Activated CD8-positive, alpha-beta T cell treated with anti-CD3 and anti-CD28 coated beads for 36 hours (primary cell): ENCODE measurements around the gene RPL10. TPM values are rescaled to one million over a fixed set of nuclear protein-coding genes. Genes with fewer than 3 reads are reported as not detected.

Source experiments
- ATAC-seq: fragments of 200-7000 bp; cut with Tn5 transposase; one replicate; pipeline ENCODE4 v1.10.0; 2021; ENCODE audit warnings: mild to moderate bottlenecking, moderate library complexity
- CTCF ChIA-PET: fragments of 350-600 bp; sonication (Branson Sonifier 250); formaldehyde crosslinking; loops from one replicate; lab custom pipeline; 2021; ENCODE audit warnings: antibody characterized with exemption; lab: Charles Lee
- POLR2A ChIA-PET: fragments of 350-600 bp; sonication (Branson Sonifier 250); formaldehyde crosslinking; loops from one replicate; lab custom pipeline; 2021; ENCODE audit warnings: antibody characterized with exemption; lab: Charles Lee
- DNase-seq: peaks from one replicate; pipeline ENCODE4 v3.0.0-alpha.2; 2020
- H3K27ac Mint-ChIP-seq: one replicate; pipeline ENCODE4 v1.8.0; 2021; ENCODE audit warnings: mild to moderate bottlenecking, mixed read lengths
- H3K27me3 Mint-ChIP-seq: one replicate; pipeline ENCODE4 v1.8.0; 2021; ENCODE audit warnings: mixed read lengths
- H3K36me3 Mint-ChIP-seq: one replicate; pipeline ENCODE4 v1.8.0; 2021; ENCODE audit warnings: low read depth, mixed read lengths
- H3K4me1 Mint-ChIP-seq: one replicate; pipeline ENCODE4 v1.8.0; 2021; ENCODE audit warnings: low read depth, mixed read lengths
- H3K4me3 Mint-ChIP-seq: one replicate; pipeline ENCODE4 v1.8.0; 2021; ENCODE audit warnings: mild to moderate bottlenecking, moderate library complexity, mixed read lengths
- H3K9me3 Mint-ChIP-seq: one replicate; pipeline ENCODE4 v1.8.0; 2021; ENCODE audit warnings: mixed read lengths
- intact Hi-C: fragments of 100-400 bp; cut with micrococcal nuclease; formaldehyde crosslinking; loops from one replicate; pipeline ENCODE4 v1.10.0; 2022
- total RNA-seq, 2 experiments: library from RNA; stranded (reverse); gene quantifications; one replicate each; pipeline ENCODE4 v1.2.3, GENCODE V29; 2021
- TF ChIP-seq, protein P1 (sequence below): fragments of 200-600 bp; IDR thresholded peaks from one replicate; pipeline ENCODE4 v1.8.0; 2022; ENCODE audit warnings: antibody characterized with exemption, mild to moderate bottlenecking

RPL10 gene
- total RNA-seq, 2 experiments from 2014 or later, result 3,574 to 3,675 TPM

DNA sequence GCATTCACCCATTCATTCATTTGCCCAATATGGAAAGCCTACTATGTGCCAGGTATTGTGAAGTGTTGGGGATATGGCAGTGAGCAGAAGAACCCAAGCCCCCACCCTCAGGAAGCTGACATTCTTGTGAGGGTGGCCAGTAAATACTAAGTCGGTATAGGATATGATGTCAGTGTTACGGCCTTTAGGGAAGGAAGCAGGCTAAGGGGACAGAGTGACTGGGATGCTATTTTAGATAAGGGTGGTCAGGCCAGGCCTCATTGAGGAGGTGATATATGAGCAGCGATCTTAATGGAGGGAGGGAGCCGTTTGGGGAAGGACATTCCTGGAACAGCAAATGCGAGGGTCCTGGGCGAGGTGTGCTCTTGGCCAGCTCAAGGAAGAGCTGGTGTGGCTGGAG is 32.3 kb downstream of the RPL10 start:
- no peaks in the 10 kb centered on the region for H3K9me3 Mint-ChIP-seq
- H3K4me1 Mint-ChIP-seq, result peaks cover 19% of the 10 kb centered on the region
- H3K27ac Mint-ChIP-seq, result peak overlapping the region; percentile 82
- H3K36me3 Mint-ChIP-seq, result peaks cover 4% of the 10 kb centered on the region
- TF ChIP-seq, protein P1, sequence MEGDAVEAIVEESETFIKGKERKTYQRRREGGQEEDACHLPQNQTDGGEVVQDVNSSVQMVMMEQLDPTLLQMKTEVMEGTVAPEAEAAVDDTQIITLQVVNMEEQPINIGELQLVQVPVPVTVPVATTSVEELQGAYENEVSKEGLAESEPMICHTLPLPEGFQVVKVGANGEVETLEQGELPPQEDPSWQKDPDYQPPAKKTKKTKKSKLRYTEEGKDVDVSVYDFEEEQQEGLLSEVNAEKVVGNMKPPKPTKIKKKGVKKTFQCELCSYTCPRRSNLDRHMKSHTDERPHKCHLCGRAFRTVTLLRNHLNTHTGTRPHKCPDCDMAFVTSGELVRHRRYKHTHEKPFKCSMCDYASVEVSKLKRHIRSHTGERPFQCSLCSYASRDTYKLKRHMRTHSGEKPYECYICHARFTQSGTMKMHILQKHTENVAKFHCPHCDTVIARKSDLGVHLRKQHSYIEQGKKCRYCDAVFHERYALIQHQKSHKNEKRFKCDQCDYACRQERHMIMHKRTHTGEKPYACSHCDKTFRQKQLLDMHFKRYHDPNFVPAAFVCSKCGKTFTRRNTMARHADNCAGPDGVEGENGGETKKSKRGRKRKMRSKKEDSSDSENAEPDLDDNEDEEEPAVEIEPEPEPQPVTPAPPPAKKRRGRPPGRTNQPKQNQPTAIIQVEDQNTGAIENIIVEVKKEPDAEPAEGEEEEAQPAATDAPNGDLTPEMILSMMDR, result no peak
- H3K4me3 Mint-ChIP-seq, result no peak overlapping the region
- ChIA-PET POLR2A (interaction anchor here (1.2 kb wide), 1 partner anchor 20 kb away, joined by 3 read pairs; no protein-coding TSS in a partner anchor), CTCF (no interaction called here)
- H3K27me3 Mint-ChIP-seq, result no peaks in the 10 kb centered on the region
- intact Hi-C loops, result no loop called here
- ATAC-seq, result no peak
- DNase-seq, result no peak

DNA sequence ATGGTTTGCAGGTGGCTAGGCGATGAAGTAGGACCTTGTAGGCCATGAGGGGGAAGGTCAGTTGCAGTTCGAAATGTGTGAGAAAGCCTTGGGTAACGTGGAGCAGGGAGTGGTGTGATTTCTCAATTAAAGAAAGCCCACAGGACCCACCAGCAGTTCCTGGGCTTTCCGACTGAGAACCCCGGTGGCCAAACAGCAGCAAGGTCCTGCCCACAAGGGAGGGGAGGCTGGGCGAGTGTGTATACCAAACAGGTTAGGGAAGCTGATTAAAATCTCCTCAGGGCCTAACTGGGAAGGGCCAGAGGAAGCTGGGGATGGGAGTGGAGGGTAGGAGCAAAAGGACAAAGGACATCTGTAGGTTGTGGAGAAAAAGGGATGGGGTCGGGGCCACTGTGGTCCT is 32.7 kb downstream of the RPL10 start:
- ChIA-PET CTCF (no interaction called here), POLR2A (interaction anchor here (0.7 to 1.2 kb wide), 2 partner anchors 20 to 63 kb away, joined by 3 read pairs; no protein-coding TSS in a partner anchor)
- peaks cover 6% of the 10 kb centered on the region for H3K36me3 Mint-ChIP-seq
- no peaks in the 10 kb centered on the region for H3K9me3 Mint-ChIP-seq
- TF ChIP-seq, protein P1, result no peak
- no peaks in the 10 kb centered on the region for H3K27me3 Mint-ChIP-seq
- DNase-seq (no peak), ATAC-seq (no peak)
- peaks cover 20% of the 10 kb centered on the region for H3K4me1 Mint-ChIP-seq
- H3K27ac Mint-ChIP-seq, result peak overlapping the region; percentile 82
- intact Hi-C loops, result no loop called here
- H3K4me3 Mint-ChIP-seq, result no peak overlapping the region

DNA sequence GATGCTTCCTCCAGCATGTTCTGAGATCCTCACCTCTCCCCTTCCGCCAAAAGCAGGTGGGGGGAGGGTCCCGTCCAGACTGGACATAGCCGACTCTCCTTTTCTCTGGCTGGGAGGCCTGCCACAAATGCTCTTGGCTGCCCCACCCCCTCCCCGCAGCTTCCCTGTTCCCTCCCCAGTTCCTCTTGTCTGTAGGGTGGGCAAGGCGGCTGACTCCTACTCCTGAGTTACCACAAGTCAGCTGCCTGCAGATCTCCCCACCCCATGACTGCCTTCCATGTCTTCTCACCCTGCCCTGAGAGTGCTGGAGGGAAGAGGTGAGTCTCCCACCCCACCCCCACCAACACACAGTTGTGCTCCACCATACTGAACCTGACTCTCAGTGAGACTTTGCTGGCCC is 33.2 kb downstream of the RPL10 start:
- ChIA-PET POLR2A (interaction anchor here (0.7 to 1.2 kb wide), 3 partner anchors 17 to 63 kb away, joined by 3 read pairs; no protein-coding TSS in a partner anchor), CTCF (no interaction called here)
- TF ChIP-seq, protein P1, result no peak
- no peak overlapping the region for H3K27ac Mint-ChIP-seq
- H3K4me1 Mint-ChIP-seq, result peaks cover 24% of the 10 kb centered on the region
- H3K9me3 Mint-ChIP-seq, result no peaks in the 10 kb centered on the region
- DNase-seq, result no peak
- peaks cover 10% of the 10 kb centered on the region for H3K36me3 Mint-ChIP-seq
- intact Hi-C loops, result no loop called here
- no peak overlapping the region for H3K4me3 Mint-ChIP-seq
- no peaks in the 10 kb centered on the region for H3K27me3 Mint-ChIP-seq
- ATAC-seq, result no peak

DNA sequence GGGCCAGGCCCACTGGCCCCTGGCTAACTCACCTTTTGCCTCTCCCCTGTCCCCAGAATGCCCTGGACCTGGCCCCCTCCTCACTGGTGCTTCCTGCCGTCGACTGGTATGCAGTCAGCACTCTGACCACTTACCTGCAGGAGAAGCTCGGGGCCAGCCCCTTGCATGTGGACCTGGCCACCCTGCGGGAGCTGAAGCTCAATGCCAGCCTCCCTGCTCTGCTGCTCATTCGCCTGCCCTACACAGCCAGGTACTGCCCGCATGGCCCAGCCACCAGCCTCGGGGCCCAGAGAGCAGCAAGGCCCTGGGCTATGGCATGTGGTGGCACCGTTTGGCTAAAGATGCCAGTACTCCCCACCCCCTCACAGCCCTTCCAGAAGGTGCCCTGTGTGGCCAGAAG is 34.0 kb downstream of the RPL10 start:
- no peak overlapping the region for H3K4me3 Mint-ChIP-seq
- H3K9me3 Mint-ChIP-seq, result no peaks in the 10 kb centered on the region
- intact Hi-C loops, result no loop called here
- H3K27ac Mint-ChIP-seq, result no peak overlapping the region
- CTCF ChIA-PET, result no interaction called here
- H3K36me3 Mint-ChIP-seq, result peaks cover 11% of the 10 kb centered on the region
- H3K27me3 Mint-ChIP-seq, result no peaks in the 10 kb centered on the region
- no peak for DNase-seq
- TF ChIP-seq, protein P1, result no peak
- no peak for ATAC-seq
- H3K4me1 Mint-ChIP-seq, result peaks cover 25% of the 10 kb centered on the region
- POLR2A ChIA-PET, result interaction anchor here (0.9 to 1.4 kb wide), 3 partner anchors 17 to 34 kb away, joined by 3 to 6 read pairs (median 4); partner anchors contain the start of gene RPL10

GRCh38 chrX:154433605-154434004 is 35.4 kb downstream of the RPL10 start:
- no peaks in the 10 kb centered on the region for H3K27me3 Mint-ChIP-seq
- no peaks in the 10 kb centered on the region for H3K9me3 Mint-ChIP-seq
- TF ChIP-seq, protein P1, result no peak
- no peak overlapping the region for H3K27ac Mint-ChIP-seq
- no peak for DNase-seq
- peaks cover 11% of the 10 kb centered on the region for H3K36me3 Mint-ChIP-seq
- no peak for ATAC-seq
- intact Hi-C loops, result no loop called here
- H3K4me3 Mint-ChIP-seq, result no peak overlapping the region
- H3K4me1 Mint-ChIP-seq, result peaks cover 26% of the 10 kb centered on the region
- POLR2A ChIA-PET, result interaction anchor here (1.4 kb wide), 1 partner anchor 34 kb away, joined by 6 read pairs; no protein-coding TSS in a partner anchor
- CTCF ChIA-PET, result no interaction called here
